Stomach (tissue), 4 donors: Measurements from ENCODE around the gene COL24A1.

Experiments
- EP300 ChIP-seq: sonication (generic); formaldehyde crosslinking; IDR thresholded peaks from one replicate; pipeline ENCODE4 v1.6.1; 2017; ENCODE audit warnings: antibody characterized with exemption
- POLR2A ChIP-seq, 4 donors: fragments of 450-650 bp; IDR thresholded peaks; one replicate each; pipeline ENCODE4 v1.6.1; 2016; ENCODE audit warnings: antibody characterized with exemption in 4 of 4, control low read depth in 2 of 4, mild to moderate bottlenecking in 1 of 4, moderate library complexity in 1 of 4
- POLR2AphosphoS5 ChIP-seq, 3 donors: sonication (generic); formaldehyde crosslinking; IDR thresholded peaks; one replicate each; pipeline ENCODE4 v1.6.1; 2016; ENCODE audit warnings: antibody characterized with exemption in 3 of 3
- TF ChIP-seq, protein P1 (sequence below), 7 experiments: fragments of 450-650 bp in 4 of 7; fragments of 200-600 bp in 3 of 7; sonication (generic) in 3 of 7; IDR thresholded peaks; one replicate each; pipeline ENCODE4 v1.5.1; 2016 to 2019; ENCODE audit warnings: antibody characterized with exemption in 7 of 7, control low read depth in 2 of 7, mild to moderate bottlenecking in 1 of 7

DNA sequence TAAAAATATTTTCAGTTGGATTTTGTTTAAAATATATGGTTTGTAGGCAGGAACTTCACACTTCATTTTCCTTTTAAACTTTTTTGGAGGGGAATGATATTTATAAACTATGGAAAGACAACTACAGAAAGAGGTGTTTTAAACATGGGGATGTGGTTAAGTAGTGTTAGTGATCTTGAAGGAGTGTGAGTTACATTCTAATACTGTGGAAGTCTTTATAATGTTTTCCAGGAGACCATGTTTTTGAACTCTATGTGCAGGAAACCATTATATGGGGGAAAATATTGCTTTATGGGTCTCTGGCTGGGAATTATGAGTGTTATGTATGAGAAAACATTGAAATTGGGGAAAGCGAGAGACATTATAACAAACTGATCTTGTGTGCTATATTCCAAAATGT, 35.8 kb upstream of the COL24A1 start:
- TF ChIP-seq, protein P1, sequence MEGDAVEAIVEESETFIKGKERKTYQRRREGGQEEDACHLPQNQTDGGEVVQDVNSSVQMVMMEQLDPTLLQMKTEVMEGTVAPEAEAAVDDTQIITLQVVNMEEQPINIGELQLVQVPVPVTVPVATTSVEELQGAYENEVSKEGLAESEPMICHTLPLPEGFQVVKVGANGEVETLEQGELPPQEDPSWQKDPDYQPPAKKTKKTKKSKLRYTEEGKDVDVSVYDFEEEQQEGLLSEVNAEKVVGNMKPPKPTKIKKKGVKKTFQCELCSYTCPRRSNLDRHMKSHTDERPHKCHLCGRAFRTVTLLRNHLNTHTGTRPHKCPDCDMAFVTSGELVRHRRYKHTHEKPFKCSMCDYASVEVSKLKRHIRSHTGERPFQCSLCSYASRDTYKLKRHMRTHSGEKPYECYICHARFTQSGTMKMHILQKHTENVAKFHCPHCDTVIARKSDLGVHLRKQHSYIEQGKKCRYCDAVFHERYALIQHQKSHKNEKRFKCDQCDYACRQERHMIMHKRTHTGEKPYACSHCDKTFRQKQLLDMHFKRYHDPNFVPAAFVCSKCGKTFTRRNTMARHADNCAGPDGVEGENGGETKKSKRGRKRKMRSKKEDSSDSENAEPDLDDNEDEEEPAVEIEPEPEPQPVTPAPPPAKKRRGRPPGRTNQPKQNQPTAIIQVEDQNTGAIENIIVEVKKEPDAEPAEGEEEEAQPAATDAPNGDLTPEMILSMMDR (IDR thresholded peaks at IDR 0.05) = no peak
- TF ChIP-seq POLR2A (IDR thresholded peaks at IDR 0.05) (no peak), POLR2AphosphoS5 (IDR thresholded peaks at IDR 0.05) (no peak), EP300 (no peak)
